SK-N-SH (cell line): ENCODE data around the gene ZNF444. TPM values are rescaled to one million over a fixed set of nuclear protein-coding genes. Genes with fewer than 3 reads are reported as not detected.

ENCODE experiments used
- CTCF ChIA-PET: fragments of 300-600, 350-600 bp; formaldehyde crosslinking; extraction: SDS; loops from one replicate; lab custom pipeline; 2021; lab: Yijun Ruan, JAX
- POLR2A ChIA-PET: fragments of 350-600 bp; sonication (Branson Sonifier 250); formaldehyde crosslinking; extraction: SDS; loops from one replicate; lab custom pipeline; 2020; ENCODE audit warnings: antibody characterized with exemption, inconsistent platforms; lab: Yijun Ruan, JAX
- DNase-seq: peaks from one replicate; pipeline ENCODE4 v3.0.0; 2012
- H2AFZ ChIP-seq: fragments of 200-600 bp; sonication (generic); 2 replicates; pipeline ENCODE4 v1.8.1; 2016; ENCODE audit warnings: antibody characterized with exemption, mild to moderate bottlenecking, low read depth
- H3F3A ChIP-seq: fragments of 200-600 bp; sonication (generic); replicated peaks from 2 replicates; pipeline ENCODE3; 2016; ENCODE audit warnings: antibody characterized with exemption, mild to moderate bottlenecking; ENCODE audit not compliant: insufficient read depth
- H3K27ac ChIP-seq, 2 experiments: fragments of 200-500 bp in 1 of 2; fragments of 200-600 bp in 1 of 2; sonication (Bioruptor generic) in 1 of 2; sonication (generic), shearing (Covaris generic) in 1 of 2; 2 replicates each; pipeline versions ENCODE4 v1.5.1 to v1.6.1; 2014 to 2016; ENCODE audit warnings: low read depth in 2 of 2, inconsistent platforms in 1 of 2, low read length in 1 of 2, mild to moderate bottlenecking in 1 of 2, mixed read lengths in 1 of 2
- H3K27me3 ChIP-seq: fragments of 200-600 bp; sonication (generic), shearing (Covaris generic); 2 replicates; pipeline ENCODE4 v1.6.1; 2016; ENCODE audit warnings: mixed run types; ENCODE audit not compliant: insufficient read depth
- H3K36me3 ChIP-seq, 2 experiments: fragments of 200-500 bp in 1 of 2; fragments of 200-600 bp in 1 of 2; sonication (Bioruptor generic) in 1 of 2; sonication (generic) in 1 of 2; replicated peaks in 1 of 2; 2 replicates each; pipeline versions ENCODE3 to v1.5.1; 2014 to 2016; ENCODE audit warnings: low read length in 1 of 2, mild to moderate bottlenecking in 1 of 2; ENCODE audit not compliant: insufficient read depth in 2 of 2, control insufficient read depth in 1 of 2
- H3K4me1 ChIP-seq, 2 experiments: fragments of 200-500 bp in 1 of 2; fragments of 200-600 bp in 1 of 2; sonication (Bioruptor generic) in 1 of 2; sonication (generic), shearing (Covaris generic) in 1 of 2; 2 replicates each; pipeline versions ENCODE4 v1.5.1 to v1.6.1; 2014 to 2016; ENCODE audit warnings: low read depth in 1 of 2, low read length in 1 of 2, mixed run types in 1 of 2; ENCODE audit not compliant: insufficient read depth in 2 of 2, control insufficient read depth in 1 of 2
- H3K4me2 ChIP-seq: fragments of 200-600 bp; sonication (generic), shearing (Covaris generic); 2 replicates; pipeline ENCODE4 v1.6.1; 2017; ENCODE audit warnings: mixed run types
- H3K4me3 ChIP-seq, 2 experiments: fragments of 200-500 bp in 1 of 2; fragments of 200-600 bp in 1 of 2; sonication (Bioruptor generic) in 1 of 2; sonication (generic), shearing (Covaris generic) in 1 of 2; 2 replicates each; pipeline versions ENCODE4 v1.5.1 to v1.8.1; 2014 to 2016; ENCODE audit warnings: low read depth in 2 of 2, inconsistent platforms in 1 of 2, low read length in 1 of 2, mild to moderate bottlenecking in 1 of 2, mixed read lengths in 1 of 2, moderate library complexity in 1 of 2
- H3K79me2 ChIP-seq: fragments of 200-600 bp; sonication (generic); 2 replicates; pipeline ENCODE4 v1.8.1; 2017; ENCODE audit warnings: mild to moderate bottlenecking; ENCODE audit not compliant: insufficient read depth
- H3K9ac ChIP-seq: fragments of 200-600 bp; sonication (generic); 2 replicates; pipeline ENCODE4 v1.6.1; 2017; ENCODE audit warnings: mixed run types
- H3K9me2 ChIP-seq: fragments of 200-600 bp; sonication (generic); 2 replicates; pipeline ENCODE4 v1.6.1; 2017; ENCODE audit warnings: mixed run types
- H3K9me3 ChIP-seq: fragments of 200-600 bp; sonication (generic); 2 replicates; pipeline ENCODE4 v1.6.1; 2017; ENCODE audit warnings: mixed run types, mild to moderate bottlenecking, moderate library complexity
- H4K20me1 ChIP-seq: fragments of 200-600 bp; sonication (generic); 2 replicates; pipeline ENCODE4 v1.6.1; 2017; ENCODE audit warnings: mild to moderate bottlenecking, mixed run types; ENCODE audit not compliant: insufficient read depth
- ELF1 ChIP-seq: IDR thresholded peaks from 2 replicates; pipeline ENCODE4 v1.4.0; 2012
- EP300 ChIP-seq, 2 experiments: IDR thresholded peaks; 2 replicates each; pipeline versions ENCODE4 v1.4.0 to v1.6.1; 2012; ENCODE audit warnings: borderline replicate concordance in 1 of 2, low read depth in 1 of 2, low read length in 1 of 2
- FOXM1 ChIP-seq: IDR thresholded peaks from 2 replicates; pipeline ENCODE4 v1.4.0; 2012; ENCODE audit warnings: low read depth, mild to moderate bottlenecking
- GABPA ChIP-seq: IDR thresholded peaks from 2 replicates; pipeline ENCODE4 v1.4.0; 2012; ENCODE audit warnings: low read depth, mild to moderate bottlenecking
- GATA2 ChIP-seq: sonication (generic); formaldehyde crosslinking; IDR thresholded peaks from 2 replicates; pipeline ENCODE4 v1.5.0; 2020; ENCODE audit warnings: mild to moderate bottlenecking, missing genetic modification reagents
- IRF3 ChIP-seq: fragments of 150-350 bp; IDR thresholded peaks from 2 replicates; pipeline ENCODE4 v1.6.1; 2016; ENCODE audit warnings: mild to moderate bottlenecking, low read depth, low read length
- RCOR1 ChIP-seq: fragments of 150-350 bp; IDR thresholded peaks from 2 replicates; pipeline ENCODE4 v1.6.1; 2017; ENCODE audit warnings: antibody characterized with exemption, low read length
- TEAD4 ChIP-seq: IDR thresholded peaks from 2 replicates; pipeline ENCODE4 v1.4.0; 2012; ENCODE audit warnings: mild to moderate bottlenecking, borderline replicate concordance; ENCODE audit not compliant: insufficient read depth
- USF1 ChIP-seq: IDR thresholded peaks from 2 replicates; pipeline ENCODE4 v1.4.0; 2012; ENCODE audit warnings: low read depth, borderline replicate concordance
- USF2 ChIP-seq: fragments of 150-350 bp; IDR thresholded peaks from 2 replicates; pipeline ENCODE4 v1.6.1; 2017; ENCODE audit warnings: antibody characterized with exemption, low read length, low read depth, borderline replicate concordance
- WGBS: methylation state at CpG from one replicate; pipeline ENCODE4 v1.1.6; 2017; ENCODE audit warnings: low lambda C conversion rate; 5-methylcytosine and 5-hydroxymethylcytosine counted together
- polyA plus RNA-seq, 3 experiments: library from polyadenylated mRNA; depleted of rRNA; stranded (reverse); fragments of >200 nt; gene quantifications; 2 replicates each; pipeline ENCODE4 v1.2.3, GENCODE V29; 2012
- TF ChIP-seq, protein P1 (sequence below): IDR thresholded peaks from 2 replicates; pipeline ENCODE4 v1.4.0; 2012; ENCODE audit warnings: low read depth, borderline replicate concordance

ZNF444 gene
- polyA plus RNA-seq, 1 of the 3 experiments (the other 2 are of a cell fraction): 23.2 TPM

GRCh38 chr19:56153507-56153906, 12.4 kb downstream of the ZNF444 start:
- WGBS: 86% methylated on average over 6 of the region's 6 CpGs
- Histone ChIP-seq H3K9ac (no peak overlapping the region), H4K20me1 (peaks cover 22% of the 10 kb centered on the region; the same call in 1 of the 2 replicates), H2AFZ (no peak overlapping the region), H3F3A (no peaks in the 10 kb centered on the region), H3K9me2 (no peaks in the 10 kb centered on the region), H3K27ac (no peak overlapping the region; a peak in 1 of 4 replicates), H3K27me3 (no peaks in the 10 kb centered on the region), H3K79me2 (peaks cover 24% of the 10 kb centered on the region; the same call in 1 of the 2 replicates), H3K4me1 (no peaks in the 10 kb centered on the region; a peak in 1 of 4 replicates), H3K4me3 (no peak overlapping the region), H3K4me2 (no peak overlapping the region), H3K9me3 (no peaks in the 10 kb centered on the region), H3K36me3 (peaks cover 2 to 33% of the 10 kb centered on the region in 2 experiments)
- TF ChIP-seq GATA2 (CRISPR knock-in tag) (no peak), IRF3 (no peak), USF2 (no peak), ELF1 (no peak), FOXM1 (no peak), EP300 (IDR thresholded peaks at IDR 0.05; ENCODE audit: borderline replicate concordance in 1 of 2, low read depth in 1 of 2, low read length in 1 of 2) (no peak), RCOR1 (no peak), TEAD4 (no peak), USF1 (no peak), GABPA (no peak)
- TF ChIP-seq, protein P1, sequence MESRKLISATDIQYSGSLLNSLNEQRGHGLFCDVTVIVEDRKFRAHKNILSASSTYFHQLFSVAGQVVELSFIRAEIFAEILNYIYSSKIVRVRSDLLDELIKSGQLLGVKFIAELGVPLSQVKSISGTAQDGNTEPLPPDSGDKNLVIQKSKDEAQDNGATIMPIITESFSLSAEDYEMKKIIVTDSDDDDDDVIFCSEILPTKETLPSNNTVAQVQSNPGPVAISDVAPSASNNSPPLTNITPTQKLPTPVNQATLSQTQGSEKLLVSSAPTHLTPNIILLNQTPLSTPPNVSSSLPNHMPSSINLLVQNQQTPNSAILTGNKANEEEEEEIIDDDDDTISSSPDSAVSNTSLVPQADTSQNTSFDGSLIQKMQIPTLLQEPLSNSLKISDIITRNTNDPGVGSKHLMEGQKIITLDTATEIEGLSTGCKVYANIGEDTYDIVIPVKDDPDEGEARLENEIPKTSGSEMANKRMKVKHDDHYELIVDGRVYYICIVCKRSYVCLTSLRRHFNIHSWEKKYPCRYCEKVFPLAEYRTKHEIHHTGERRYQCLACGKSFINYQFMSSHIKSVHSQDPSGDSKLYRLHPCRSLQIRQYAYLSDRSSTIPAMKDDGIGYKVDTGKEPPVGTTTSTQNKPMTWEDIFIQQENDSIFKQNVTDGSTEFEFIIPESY: no peak
- POLR2A ChIA-PET: no interaction called here
- CTCF ChIA-PET: interaction anchor here (1.0 to 2.1 kb wide), 3 partner anchors 8 to 77 kb away, joined by 4 to 8 read pairs (median 5); no protein-coding TSS in a partner anchor
- DNase-seq: no peak
